ENCODE measurements around the gene COX11.

DNA sequence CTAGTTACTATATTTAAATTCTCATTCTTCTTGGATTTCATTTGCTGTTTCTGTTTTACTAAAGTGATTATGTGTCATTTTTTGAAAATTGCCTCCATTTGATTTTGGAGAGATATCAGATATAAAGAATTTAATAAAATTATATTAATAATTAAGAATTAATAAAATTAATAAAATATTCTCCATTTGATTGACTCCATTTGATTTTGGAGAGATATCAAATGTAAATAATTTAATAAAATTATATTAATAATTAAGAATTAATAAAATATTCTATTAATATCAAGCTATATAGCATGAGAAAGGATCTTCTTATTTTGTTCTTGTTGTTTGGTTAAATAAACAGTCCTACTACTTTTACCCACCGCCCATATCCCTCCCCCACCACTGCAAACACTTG, 23.1 kb upstream of the COX11 start:
- TF ChIP-seq, protein P1, sequence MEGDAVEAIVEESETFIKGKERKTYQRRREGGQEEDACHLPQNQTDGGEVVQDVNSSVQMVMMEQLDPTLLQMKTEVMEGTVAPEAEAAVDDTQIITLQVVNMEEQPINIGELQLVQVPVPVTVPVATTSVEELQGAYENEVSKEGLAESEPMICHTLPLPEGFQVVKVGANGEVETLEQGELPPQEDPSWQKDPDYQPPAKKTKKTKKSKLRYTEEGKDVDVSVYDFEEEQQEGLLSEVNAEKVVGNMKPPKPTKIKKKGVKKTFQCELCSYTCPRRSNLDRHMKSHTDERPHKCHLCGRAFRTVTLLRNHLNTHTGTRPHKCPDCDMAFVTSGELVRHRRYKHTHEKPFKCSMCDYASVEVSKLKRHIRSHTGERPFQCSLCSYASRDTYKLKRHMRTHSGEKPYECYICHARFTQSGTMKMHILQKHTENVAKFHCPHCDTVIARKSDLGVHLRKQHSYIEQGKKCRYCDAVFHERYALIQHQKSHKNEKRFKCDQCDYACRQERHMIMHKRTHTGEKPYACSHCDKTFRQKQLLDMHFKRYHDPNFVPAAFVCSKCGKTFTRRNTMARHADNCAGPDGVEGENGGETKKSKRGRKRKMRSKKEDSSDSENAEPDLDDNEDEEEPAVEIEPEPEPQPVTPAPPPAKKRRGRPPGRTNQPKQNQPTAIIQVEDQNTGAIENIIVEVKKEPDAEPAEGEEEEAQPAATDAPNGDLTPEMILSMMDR (IDR thresholded peaks at IDR 0.05): no peak
- no peak for TF ChIP-seq EZH2 (IDR thresholded peaks at IDR 0.05; ENCODE audit: borderline replicate concordance, insufficient read depth, low read depth, low read length, poor library complexity, severe bottlenecking)
